Spleen (tissue), 7 donors: ENCODE data around the gene RABL6.

ENCODE experiments used
- CTCF ChIP-seq, 11 experiments: fragments of 200-600 bp in 7 of 11; fragments of 450-650 bp in 4 of 11; sonication (generic) in 4 of 11; IDR thresholded peaks in 8 of 11; conservative IDR thresholded peaks in 3 of 11; 1 replicate in 7 of 11; 2 replicates in 4 of 11; pipeline versions ENCODE4 v1.4.0 to v1.8.0; 2016 to 2021; ENCODE audit warnings: antibody characterized with exemption in 11 of 11, inconsistent platforms in 4 of 11, mild to moderate bottlenecking in 1 of 11
- POLR2A ChIP-seq, 3 donors: fragments of 450-650 bp; IDR thresholded peaks; one replicate each; pipeline ENCODE4 v1.5.1; 2017; ENCODE audit warnings: antibody characterized with exemption in 3 of 3, mild to moderate bottlenecking in 1 of 3
- donor health status: DM: no; HTN: no; CAD: no; lungs with moderate emphysema.
- donor health status: DM: no; HTN: no; CAD: no.
- donor health status: DM: no; HTN: no; CAD: no.

- TF ChIP-seq CTCF (IDR thresholded peaks at IDR 0.05 in 8 of 11, conservative IDR thresholded peaks at IDR 0.05 in 3 of 11) (no peak), POLR2A (IDR thresholded peaks at IDR 0.05) (no peak)
Observed at GRCh38 chr9:136845465-136846260, 37.9 kb downstream of the RABL6 start.
